SK-N-SH (cell line): ENCODE results near the gene ANKEF1.

Source experiments
- CTCF ChIP-seq: fragments of 200-600 bp; sonication (generic); IDR thresholded peaks from 2 replicates; pipeline ENCODE4 v1.6.1; 2017; ENCODE audit warnings: antibody characterized with exemption, mild to moderate bottlenecking, moderate library complexity
- POLR2AphosphoS5 ChIP-seq: IDR thresholded peaks from 2 replicates; pipeline ENCODE4 v1.6.1; 2012; ENCODE audit warnings: low read depth, low read length
- TF ChIP-seq, protein P1 (sequence below): IDR thresholded peaks from 2 replicates; pipeline ENCODE4 v1.6.1; 2012; ENCODE audit warnings: mild to moderate bottlenecking, low read depth, low read length, moderate library complexity

- TF ChIP-seq POLR2AphosphoS5 (no peak), CTCF (no peak)
- TF ChIP-seq, protein P1, sequence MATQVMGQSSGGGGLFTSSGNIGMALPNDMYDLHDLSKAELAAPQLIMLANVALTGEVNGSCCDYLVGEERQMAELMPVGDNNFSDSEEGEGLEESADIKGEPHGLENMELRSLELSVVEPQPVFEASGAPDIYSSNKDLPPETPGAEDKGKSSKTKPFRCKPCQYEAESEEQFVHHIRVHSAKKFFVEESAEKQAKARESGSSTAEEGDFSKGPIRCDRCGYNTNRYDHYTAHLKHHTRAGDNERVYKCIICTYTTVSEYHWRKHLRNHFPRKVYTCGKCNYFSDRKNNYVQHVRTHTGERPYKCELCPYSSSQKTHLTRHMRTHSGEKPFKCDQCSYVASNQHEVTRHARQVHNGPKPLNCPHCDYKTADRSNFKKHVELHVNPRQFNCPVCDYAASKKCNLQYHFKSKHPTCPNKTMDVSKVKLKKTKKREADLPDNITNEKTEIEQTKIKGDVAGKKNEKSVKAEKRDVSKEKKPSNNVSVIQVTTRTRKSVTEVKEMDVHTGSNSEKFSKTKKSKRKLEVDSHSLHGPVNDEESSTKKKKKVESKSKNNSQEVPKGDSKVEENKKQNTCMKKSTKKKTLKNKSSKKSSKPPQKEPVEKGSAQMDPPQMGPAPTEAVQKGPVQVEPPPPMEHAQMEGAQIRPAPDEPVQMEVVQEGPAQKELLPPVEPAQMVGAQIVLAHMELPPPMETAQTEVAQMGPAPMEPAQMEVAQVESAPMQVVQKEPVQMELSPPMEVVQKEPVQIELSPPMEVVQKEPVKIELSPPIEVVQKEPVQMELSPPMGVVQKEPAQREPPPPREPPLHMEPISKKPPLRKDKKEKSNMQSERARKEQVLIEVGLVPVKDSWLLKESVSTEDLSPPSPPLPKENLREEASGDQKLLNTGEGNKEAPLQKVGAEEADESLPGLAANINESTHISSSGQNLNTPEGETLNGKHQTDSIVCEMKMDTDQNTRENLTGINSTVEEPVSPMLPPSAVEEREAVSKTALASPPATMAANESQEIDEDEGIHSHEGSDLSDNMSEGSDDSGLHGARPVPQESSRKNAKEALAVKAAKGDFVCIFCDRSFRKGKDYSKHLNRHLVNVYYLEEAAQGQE = no peak
Observed at GRCh38 chr20:10078403-10078802, 43.6 kb downstream of the ANKEF1 start.
